Heart left ventricle (tissue), 13 donors: ENCODE measurements around the gene SYNJ1.
"Not testable (repeated sequence)": the region's sequence is repeated elsewhere in the genome, so short reads cannot be mapped to it uniquely, and the experiment has no call there.

ENCODE experiments used
- CTCF ChIP-seq, 12 donors: fragments of 200-600 bp; sonication (generic) in 4 of 12; IDR thresholded peaks; one replicate each; pipeline versions ENCODE4 v1.5.0 to v1.8.0; 2018 to 2022; ENCODE audit warnings: antibody characterized with exemption in 12 of 12, mild to moderate bottlenecking in 5 of 12
- POLR2A ChIP-seq, 2 donors: fragments of 450-650 bp; IDR thresholded peaks; one replicate each; pipeline ENCODE4 v1.6.1; 2017; ENCODE audit warnings: antibody characterized with exemption in 2 of 2, mild to moderate bottlenecking in 2 of 2, moderate library complexity in 2 of 2
- donor health status: ischemic (EF 13 %, LVEDD 7.1; RV severe dilation, severe dysfunction).
- donor health status: DM: no; HTN: yes; CAD: no.
- donor health status: DM: no; HTN: no; CAD: no.
- donor health status: ischemic (EF 25% LVEDD 6.9; RV normal size, moderate dysfunction).
- donor health status: ischemic (EF 25% LVEDD 5.7; RV mildly dilated, moderate dysfunction).
- donor health status: ischemic (EF 35%, LVEDD 5.7; RV mildly dilated, moderate dysfunction).
- donor health status: nonischemic (EF 11% LVEDD 7.7; RV severe dilation, severe dysfunction).
- donor health status: DM: yes; HTN: yes; CAD: no.
- donor health status: PGD.
- donor health status: ischemic (EF 29% LVEDD 5.4; RV normal size, mild dysfunction).
- donor health status: nonischemic (EF 23%, LVEDD 6.1; RV moderate dilation, normal function).

GRCh38 chr21:32610940-32611339, 116.9 kb downstream of the SYNJ1 start:
- not testable (repeated sequence) for TF ChIP-seq POLR2A, CTCF (IDR thresholded peaks at IDR 0.05)
